OCI-LY7 (cell line): Measurements from ENCODE around the gene ABCG5. TPM values are rescaled to one million over a fixed set of nuclear protein-coding genes. Genes with fewer than 3 reads are reported as not detected.
A peak's percentile ranks its signal among the peaks of the same experiment; 100 is the strongest.

Experiments used
- BruUV-seq: library from RNA; stranded (reverse); fragments of 400-500 nt; replicated peaks from 2 replicates; lab custom pipeline; 2021; lab: Mats Ljungman, UMichigan
- CTCF ChIA-PET: fragments of 300-600 bp; sonication (Branson Sonifier 250); formaldehyde crosslinking; loops from one replicate; lab custom pipeline; 2022; ENCODE audit warnings: antibody characterized with exemption; ENCODE audit not compliant: unreplicated experiment; lab: Charles Lee
- POLR2A ChIA-PET: fragments of 300-600 bp; sonication (Branson Sonifier 250); formaldehyde crosslinking; loops from one replicate; lab custom pipeline; 2022; ENCODE audit warnings: antibody characterized with exemption; lab: Charles Lee
- DNase-seq: peaks from one replicate; pipeline ENCODE4 v3.0.0-alpha.2; 2015; ENCODE audit warnings: low spot score
- H2AFZ ChIP-seq: fragments of 200-600 bp; sonication (generic), shearing (Covaris generic); 2 replicates; pipeline ENCODE4 v1.6.1; 2014; ENCODE audit warnings: mild to moderate bottlenecking, antibody characterized with exemption, low read length, moderate library complexity
- H3K27ac ChIP-seq: fragments of 200-600 bp; sonication (generic); 2 replicates; pipeline ENCODE4 v1.5.1; 2014; ENCODE audit warnings: mixed run types, low read depth, mild to moderate bottlenecking, moderate library complexity, low read length, inconsistent platforms; ENCODE audit not compliant: poor library complexity, severe bottlenecking
- H3K36me3 ChIP-seq: fragments of 200-600 bp; sonication (generic); 2 replicates; pipeline ENCODE4 v1.6.1; 2014; ENCODE audit warnings: mild to moderate bottlenecking, antibody characterized with exemption, low read length, moderate library complexity, mixed read lengths; ENCODE audit not compliant: insufficient read depth
- H3K4me1 ChIP-seq: fragments of 200-600 bp; sonication (generic); 2 replicates; pipeline ENCODE4 v1.5.1; 2014; ENCODE audit warnings: mild to moderate bottlenecking, low read length; ENCODE audit not compliant: insufficient read depth, poor library complexity, severe bottlenecking
- H3K4me2 ChIP-seq: fragments of 200-600 bp; sonication (generic); 2 replicates; pipeline ENCODE4 v1.6.1; 2014; ENCODE audit warnings: mild to moderate bottlenecking, low read length
- H3K4me3 ChIP-seq: fragments of 200-600 bp; sonication (generic); 2 replicates; pipeline ENCODE4 v1.5.1; 2014; ENCODE audit warnings: mild to moderate bottlenecking, low read depth, low read length; ENCODE audit not compliant: poor library complexity, severe bottlenecking
- H3K79me2 ChIP-seq: fragments of 200-600 bp; sonication (generic); 2 replicates; pipeline ENCODE4 v1.6.1; 2016; ENCODE audit warnings: low read depth, mild to moderate bottlenecking, low read length, moderate library complexity, mixed read lengths; ENCODE audit not compliant: insufficient read depth
- H3K9me2 ChIP-seq: fragments of 200-600 bp; sonication (generic); 2 replicates; pipeline ENCODE4 v1.6.1; 2016; ENCODE audit warnings: mild to moderate bottlenecking, low read length, mixed read lengths; ENCODE audit not compliant: insufficient read depth
- H3K9me3 ChIP-seq: fragments of 200-600 bp; sonication (generic); 2 replicates; pipeline ENCODE4 v1.6.1; 2014; ENCODE audit warnings: mild to moderate bottlenecking, mixed run types, low read length, mixed read lengths
- H4K20me1 ChIP-seq: fragments of 200-600 bp; sonication (generic); 2 replicates; pipeline ENCODE4 v1.6.1; 2014; ENCODE audit warnings: mild to moderate bottlenecking, antibody characterized with exemption, low read length, moderate library complexity, mixed read lengths; ENCODE audit not compliant: insufficient read depth
- CTCF ChIP-seq: fragments of 200-600 bp; sonication (generic); conservative IDR thresholded peaks from 2 replicates; pipeline ENCODE4 v1.5.1; 2014; ENCODE audit warnings: mild to moderate bottlenecking, antibody characterized with exemption, low read length, moderate library complexity, mixed read lengths
- EZH2phosphoT487 ChIP-seq: fragments of 200-600 bp; sonication (generic); IDR thresholded peaks from 2 replicates; pipeline ENCODE4 v1.6.1; 2018; ENCODE audit warnings: low read depth, borderline replicate concordance, mild to moderate bottlenecking, mixed run types, antibody characterized with exemption, low read length, moderate library complexity, mixed read lengths
- intact Hi-C: fragments of 100-400 bp; cut with micrococcal nuclease; formaldehyde crosslinking; loops from one replicate; pipeline ENCODE4 v1.10.0; 2022; ENCODE audit not compliant: unreplicated experiment
- total RNA-seq, 2 experiments: library from RNA; depleted of rRNA in 1 of 2; stranded (reverse); fragments of >200 nt in 1 of 2; shearing (Covaris generic) in 1 of 2; gene quantifications; 2 replicates each; pipeline ENCODE4 v1.2.3, GENCODE V29; 2014 to 2022

Gene ABCG5
- total RNA-seq, 2 experiments from 2014 or later, result not detected

GRCh38 chr2:43885132-43885632 lies 46.5 kb upstream of the ABCG5 start:
- Histone ChIP-seq H3K4me1 (no peaks in the 10 kb centered on the region), H3K36me3 (peaks cover 49% of the 10 kb centered on the region), H3K79me2 (no peaks in the 10 kb centered on the region), H4K20me1 (no peaks in the 10 kb centered on the region), H3K4me3 (no peak overlapping the region), H3K4me2 (no peak overlapping the region), H3K9me3 (no peaks in the 10 kb centered on the region), H3K27ac (no peak overlapping the region), H3K9me2 (no peaks in the 10 kb centered on the region), H2AFZ (no peak overlapping the region)
- DNase-seq, result no peak
- BruUV-seq, result no TSS peak
- intact Hi-C loops, result no loop called here
- TF ChIP-seq CTCF (no peak), EZH2phosphoT487 (no peak)
- CTCF ChIA-PET, result interaction anchor here (0.6 kb wide), 1 partner anchor 164 kb away, joined by 3 read pairs; no protein-coding TSS in a partner anchor
- POLR2A ChIA-PET, result no interaction called here

GRCh38 chr2:43884689-43885088 lies 46.0 kb upstream of the ABCG5 start:
- Histone ChIP-seq H3K9me3 (no peaks in the 10 kb centered on the region), H3K4me1 (no peaks in the 10 kb centered on the region), H3K9me2 (no peaks in the 10 kb centered on the region), H3K79me2 (no peaks in the 10 kb centered on the region), H3K4me3 (no peak overlapping the region), H3K36me3 (peaks cover 44% of the 10 kb centered on the region), H3K27ac (no peak overlapping the region), H4K20me1 (no peaks in the 10 kb centered on the region), H3K4me2 (no peak overlapping the region), H2AFZ (no peak overlapping the region)
- intact Hi-C loops, result no loop called here
- ChIA-PET POLR2A (no interaction called here), CTCF (interaction anchor here (0.6 kb wide), 1 partner anchor 164 kb away, joined by 3 read pairs; no protein-coding TSS in a partner anchor)
- TSS peak; percentile 27 for BruUV-seq
- no peak for TF ChIP-seq CTCF
- TF ChIP-seq EZH2phosphoT487, result no peak
- no peak for DNase-seq

GRCh38 chr2:43882312-43882711 lies 43.7 kb upstream of the ABCG5 start:
- H3K79me2 ChIP-seq, result no peaks in the 10 kb centered on the region
- H3K36me3 ChIP-seq, result peaks cover 21% of the 10 kb centered on the region
- H4K20me1 ChIP-seq, result no peaks in the 10 kb centered on the region
- no peak for DNase-seq
- no peak overlapping the region for H3K4me3 ChIP-seq
- H3K9me3 ChIP-seq, result no peaks in the 10 kb centered on the region
- intact Hi-C loops, result no loop called here
- no peaks in the 10 kb centered on the region for H3K4me1 ChIP-seq
- ChIA-PET CTCF (interaction anchor here (0.6 kb wide), 1 partner anchor 15 kb away, joined by 3 read pairs; no protein-coding TSS in a partner anchor), POLR2A (interaction anchor here (0.8 kb wide), 1 partner anchor 59 kb away, joined by 3 read pairs; no protein-coding TSS in a partner anchor)
- no peaks in the 10 kb centered on the region for H3K9me2 ChIP-seq
- H3K4me2 ChIP-seq, result no peak overlapping the region
- BruUV-seq, result no TSS peak
- H2AFZ ChIP-seq, result no peak overlapping the region
- H3K27ac ChIP-seq, result no peak overlapping the region
- TF ChIP-seq CTCF (no peak), EZH2phosphoT487 (no peak)
